GM12878 (cell line): ENCODE results near the gene OPRD1. TPM values are rescaled to one million over a fixed set of nuclear protein-coding genes. Genes with fewer than 3 reads are reported as not detected.
"Not testable (repeated sequence)": the region's sequence is repeated elsewhere in the genome, so short reads cannot be mapped to it uniquely, and the experiment has no call there.

ENCODE experiments used
- ATAC-seq: fragments of 200-7000 bp; cut with Tn5 transposase; 3 replicates; pipeline ENCODE4 v1.9.1; 2020; ENCODE audit warnings: mild to moderate bottlenecking, moderate library complexity
- BruUV-seq: library from RNA; stranded (reverse); fragments of 400-500 nt; replicated peaks from 2 replicates; lab custom pipeline; 2021; lab: Mats Ljungman, UMichigan
- CTCF ChIA-PET: fragments of 300-600 bp; sonication (Branson Sonifier 250); formaldehyde crosslinking; extraction: SDS; loops from one replicate; lab custom pipeline; 2021; ENCODE audit warnings: inconsistent platforms; lab: Yijun Ruan, JAX
- POLR2A ChIA-PET: fragments of 350-600 bp; formaldehyde crosslinking; extraction: SDS; loops from one replicate; lab custom pipeline; 2021; ENCODE audit warnings: inconsistent platforms; lab: Charles Lee
- RAD21 ChIA-PET: fragments of 300-600 bp; sonication (Branson Sonifier 250); formaldehyde crosslinking; loops from one replicate; lab custom pipeline; 2023; ENCODE audit warnings: antibody characterized with exemption; ENCODE audit not compliant: unreplicated experiment; lab: Charles Lee
- SMC1A ChIA-PET: fragments of 300-600 bp; sonication (Branson Sonifier 250); formaldehyde crosslinking; loops from one replicate; lab custom pipeline; 2023; ENCODE audit not compliant: unreplicated experiment, uncharacterized antibody; lab: Charles Lee
- DNase-seq: peaks from one replicate; pipeline ENCODE4 v3.0.0-alpha.2; 2011; ENCODE audit warnings: low read depth, low spot score
- FAIRE-seq: peaks from 3 replicates; lab custom pipeline; 2011; peaks lifted over from hg19 to GRCh38; lab: Jason Lieb, UNC
- H2AFZ ChIP-seq: 2 replicates; pipeline ENCODE4 v1.6.0; 2011; ENCODE audit warnings: low read depth, low read length, control low read depth; ENCODE audit not compliant: control insufficient read depth
- H3K27ac ChIP-seq: 2 replicates; pipeline ENCODE4 v1.5.1; 2011; ENCODE audit warnings: control low read depth; ENCODE audit not compliant: control insufficient read depth, insufficient read depth
- H3K27me3 ChIP-seq, 2 experiments: replicated peaks in 1 of 2; 2 replicates each; pipeline versions ENCODE4 v1.6.0 to v1.6.1; 2011; ENCODE audit warnings: low read length in 1 of 2; ENCODE audit not compliant: control insufficient read depth in 2 of 2, insufficient read depth in 2 of 2
- H3K36me3 ChIP-seq, 2 experiments: 2 replicates each; pipeline ENCODE4 v1.5.1; 2011; ENCODE audit warnings: low read length in 1 of 2; ENCODE audit not compliant: control insufficient read depth in 2 of 2, insufficient read depth in 2 of 2
- H3K4me1 ChIP-seq: 2 replicates; pipeline ENCODE4 v1.6.1; 2011; ENCODE audit warnings: mild to moderate bottlenecking, low read length, moderate library complexity, mixed read lengths; ENCODE audit not compliant: control insufficient read depth, insufficient read depth
- H3K4me2 ChIP-seq: 2 replicates; pipeline ENCODE4 v1.6.0; 2011; ENCODE audit warnings: control low read depth; ENCODE audit not compliant: control insufficient read depth, insufficient read depth
- H3K4me3 ChIP-seq: fragments of 200-600 bp; sonication (generic); 2 replicates; pipeline ENCODE4 v1.5.1; 2016
- H3K79me2 ChIP-seq: 2 replicates; pipeline ENCODE4 v1.6.0; 2011; ENCODE audit warnings: low read length; ENCODE audit not compliant: control insufficient read depth, insufficient read depth
- H3K9ac ChIP-seq: 2 replicates; pipeline ENCODE4 v1.8.0; 2011; ENCODE audit warnings: low read length, control low read depth, mixed read lengths; ENCODE audit not compliant: control insufficient read depth, insufficient read depth
- H3K9me3 ChIP-seq: replicated peaks from 3 replicates; pipeline ENCODE4 v1.5.1; 2011; ENCODE audit warnings: mild to moderate bottlenecking, low read length; ENCODE audit not compliant: control insufficient read depth, insufficient read depth
- H4K20me1 ChIP-seq: 2 replicates; pipeline ENCODE4 v1.6.0; 2011; ENCODE audit not compliant: control insufficient read depth, insufficient read depth
- EED ChIP-seq: sonication (generic); IDR thresholded peaks from 2 replicates; pipeline ENCODE4 v1.6.1; 2016; ENCODE audit warnings: antibody characterized with exemption, low read depth
- HCFC1 ChIP-seq: fragments of 150-350 bp; IDR thresholded peaks from 2 replicates; pipeline ENCODE4 v1.6.1; 2014; ENCODE audit warnings: low read length
- HDGF ChIP-seq: fragments of 450-650 bp; IDR thresholded peaks from 2 replicates; pipeline ENCODE4 v1.6.1; 2016; ENCODE audit warnings: antibody characterized with exemption
- IKZF1 ChIP-seq: fragments of 450-650 bp; conservative IDR thresholded peaks from 2 replicates; pipeline ENCODE4 v1.6.1; 2017; ENCODE audit warnings: antibody characterized with exemption, mild to moderate bottlenecking
- IRF4 ChIP-seq: IDR thresholded peaks from 2 replicates; pipeline ENCODE4 v1.6.1; 2011; ENCODE audit warnings: low read depth, low read length
- MXI1 ChIP-seq: fragments of 150-350 bp; IDR thresholded peaks from 2 replicates; pipeline ENCODE4 v1.6.1; 2011; ENCODE audit warnings: low read depth, mild to moderate bottlenecking, inconsistent platforms, low read length, improper control_type of control experiment
- NBN ChIP-seq: fragments of 450-650 bp; IDR thresholded peaks from 2 replicates; pipeline ENCODE4 v1.6.1; 2016
- NFXL1 ChIP-seq: fragments of 450-650 bp; IDR thresholded peaks from 2 replicates; pipeline ENCODE4 v1.6.1; 2017; ENCODE audit warnings: antibody characterized with exemption, mild to moderate bottlenecking, borderline replicate concordance
- SMC3 ChIP-seq: IDR thresholded peaks from 2 replicates; pipeline ENCODE4 v1.6.1; 2011; ENCODE audit warnings: low read length, improper control_type of control experiment, borderline replicate concordance
- WGBS: methylation state at CpG from one replicate; pipeline ENCODE4 v1.1.6; 2016; ENCODE audit warnings: low lambda C conversion rate; ENCODE audit not compliant: insufficient replicate concordance, insufficient coverage; ENCODE audit errors: missing lambda C conversion rate; 5-methylcytosine and 5-hydroxymethylcytosine counted together
- in situ Hi-C: fragments of 300-500 bp; cut with MboI; formaldehyde crosslinking; loops from 9 replicates; pipeline ENCODE4 v1.14.3; 2018; ENCODE audit warnings: mixed read lengths
- intact Hi-C: fragments of 100-400 bp; cut with micrococcal nuclease; formaldehyde crosslinking; loops from one replicate; pipeline ENCODE4 v1.14.2; 2022; ENCODE audit not compliant: unreplicated experiment
- polyA plus RNA-seq, 11 experiments: library from polyadenylated mRNA; depleted of rRNA in 4 of 11; unstranded in 6 of 11; stranded (reverse) in 5 of 11; fragments of >200 nt; fragmentation: Nextera tagmentation in 4 of 11; fragmentation: Illumina TruSeq in 1 of 11; extraction: Ambion mirVana in 4 of 11; extraction: Trizol in 1 of 11; gene quantifications; 1 replicate in 1 of 11; 2 replicates in 10 of 11; pipeline versions ENCODE4 v1.2.1 to v1.2.3, GENCODE V29; 2011 to 2016; ENCODE audit warnings: inconsistent platforms in 2 of 11, missing spikeins in 2 of 11, low read depth in 1 of 11
- total RNA-seq, 4 experiments: library from RNA; depleted of rRNA in 3 of 4; stranded (reverse); fragments of >200 nt in 3 of 4; fragmentation: Illumina TruSeq in 1 of 4; extraction: Trizol in 1 of 4; gene quantifications; 2 replicates each; pipeline versions ENCODE4 v1.2.1 to v1.2.3, GENCODE V29; 2013 to 2021
- TF ChIP-seq, protein P1 (sequence below): fragments of 450-650 bp; formaldehyde crosslinking; IDR thresholded peaks from 2 replicates; pipeline ENCODE4 v1.4.0; 2020; ENCODE audit warnings: mild to moderate bottlenecking, moderate library complexity
- TF ChIP-seq, protein P2 (sequence below): IDR thresholded peaks from 2 replicates; pipeline ENCODE4 v1.6.1; 2011; ENCODE audit warnings: low read depth, mild to moderate bottlenecking, low read length, moderate library complexity, borderline replicate concordance; ENCODE audit errors: extremely low read depth

OPRD1 gene
- total and polyA plus RNA-seq, 10 of the 15 experiments (the other 5 are each of a cell fraction or from before 2014, with no cell fraction given) = 0.02 TPM; not detected in 8

DNA sequence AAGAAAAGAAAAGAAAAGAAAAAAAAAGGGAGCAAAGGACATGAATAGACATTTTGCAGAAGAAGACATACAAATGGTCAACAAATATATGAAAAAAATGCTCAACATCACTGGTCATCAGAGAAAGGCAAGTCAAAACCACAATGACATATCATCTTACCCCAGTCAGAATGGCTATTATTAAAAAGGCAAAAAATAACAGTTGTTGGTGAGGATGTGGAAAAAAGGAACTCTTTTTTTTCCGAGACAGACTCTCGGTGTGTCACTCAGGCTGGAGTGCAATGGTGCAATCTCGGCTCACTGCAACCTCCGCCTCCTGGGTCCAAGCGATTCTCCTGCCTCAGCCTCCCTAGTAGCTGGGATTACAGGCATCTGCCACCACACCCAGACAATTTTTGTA lies 63.2 kb downstream of the OPRD1 start:
- 50% methylated on average over 5 of the region's 5 CpGs for WGBS
- BruUV-seq, ATAC-seq, DNase-seq, H3K4me3 ChIP-seq, H3K27me3 ChIP-seq, H2AFZ ChIP-seq, H4K20me1 ChIP-seq, intact Hi-C loops, H3K9ac ChIP-seq, H3K36me3 ChIP-seq, FAIRE-seq, H3K9me3 ChIP-seq, H3K27ac ChIP-seq, H3K4me2 ChIP-seq, H3K4me1 ChIP-seq, H3K79me2 ChIP-seq: not testable (repeated sequence)
- ChIA-PET CTCF (interaction anchor here (0.6 to 13.7 kb wide), 13 partner anchors 8 to 1907 kb away, joined by 3 to 547 read pairs (median 20); partner anchors contain the start of gene SRSF4), SMC1A (interaction anchor here (0.8 to 12.0 kb wide), 8 partner anchors 70 to 325 kb away, joined by 3 to 315 read pairs (median 12); partner anchors contain the start of genes TAF12 and YTHDF2), RAD21 (interaction anchor here (1.3 to 8.8 kb wide), 6 partner anchors 9 to 465 kb away, joined by 4 to 118 read pairs (median 9); partner anchors contain the start of gene TAF12), POLR2A (interaction anchor here (0.7 kb wide), 2 partner anchors 23 to 294 kb away, joined by 3 to 6 read pairs; no protein-coding TSS in a partner anchor)
- in situ Hi-C loops = loop anchor here (5.0 to 10.0 kb wide), 4 partner anchors 88 to 510 kb away; partner anchors contain the start of genes PHACTR4 and TAF12

DNA sequence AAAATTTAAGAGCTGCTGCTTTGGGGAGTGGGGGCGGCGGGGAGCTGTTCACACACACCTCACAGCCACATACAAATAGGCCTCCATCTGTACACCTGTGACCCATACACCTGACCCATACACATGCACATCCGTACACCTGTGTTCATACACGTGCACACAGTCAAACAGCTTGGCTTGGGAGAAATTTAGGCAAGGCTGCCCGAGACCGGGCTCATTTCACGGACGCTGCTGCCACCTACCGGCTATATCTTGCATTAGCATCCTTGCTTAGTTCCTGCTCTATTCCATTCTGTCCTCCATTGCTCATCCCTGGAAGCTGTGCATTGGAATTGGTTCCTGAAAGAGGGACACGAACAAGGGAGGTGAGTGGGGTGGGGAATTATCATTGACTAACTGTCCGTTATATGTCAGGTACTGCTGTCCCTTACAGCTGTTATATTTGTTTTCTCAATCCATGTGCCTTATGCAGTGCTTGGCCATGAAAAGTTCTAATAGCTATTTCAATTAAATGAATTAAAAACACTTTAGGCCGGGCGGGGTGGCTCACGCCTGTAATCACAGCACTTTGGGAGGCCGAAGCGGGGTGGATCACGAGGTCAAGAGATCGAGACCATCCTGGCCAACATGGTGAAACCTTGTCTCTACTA lies 65.3 kb downstream of the OPRD1 start:
- Histone ChIP-seq H3K9ac (no peak overlapping the region), H3K4me3 (no peak overlapping the region), H3K4me2 (no peak overlapping the region), H3K36me3 (no peaks in the 10 kb centered on the region), H3K27ac (no peak overlapping the region), H3K4me1 (no peaks in the 10 kb centered on the region), H3K9me3 (no peaks in the 10 kb centered on the region), H3K27me3 (no peaks in the 10 kb centered on the region), H2AFZ (no peak overlapping the region), H4K20me1 (no peaks in the 10 kb centered on the region), H3K79me2 (no peaks in the 10 kb centered on the region)
- intact Hi-C loops (loop anchor here (1.0 to 2.0 kb wide), 3 partner anchors 92 to 358 kb away; partner anchors contain the start of gene RNU11), in situ Hi-C loops (loop anchor here (5.0 to 10.0 kb wide), 4 partner anchors 90 to 512 kb away; partner anchors contain the start of genes PHACTR4 and TAF12)
- SMC1A ChIA-PET = interaction anchor here (0.5 to 12.0 kb wide), 31 partner anchors 10 to 1000 kb away, joined by 3 to 315 read pairs (median 4); partner anchors contain the start of genes SRSF4, TAF12 and TRNAU1AP
- CTCF ChIA-PET = interaction anchor here (0.5 to 13.7 kb wide), 79 partner anchors 9 to 939 kb away, joined by 3 to 547 read pairs (median 4); partner anchors contain the start of genes EPB41, RNU11, SRSF4 and TAF12
- 7% methylated on average over 18 of the region's 18 CpGs for WGBS
- DNase-seq = peak; percentile 28
- BruUV-seq = no TSS peak
- RAD21 ChIA-PET = interaction anchor here (0.6 to 8.8 kb wide), 35 partner anchors 9 to 668 kb away, joined by 3 to 118 read pairs (median 5); partner anchors contain the start of genes SRSF4 and TAF12
- peak; percentile 84 for ATAC-seq
- peak; percentile 97 for FAIRE-seq
- POLR2A ChIA-PET = interaction anchor here (0.6 to 2.2 kb wide), 5 partner anchors 92 to 305 kb away, joined by 4 to 7 read pairs (median 6); partner anchors contain the start of genes RNU11, SRSF4 and TAF12
- TF ChIP-seq HCFC1 (no peak), MXI1 (0 out of 2 replicates have a peak, but pooled peaks have one; percentile 67), EED (peak; percentile 70), NFXL1 (no peak), NBN (0 out of 2 replicates have a peak, but pooled peaks have one; percentile 24), HDGF (no peak), SMC3 (peak; percentile 94), IKZF1 (peak; percentile 77), IRF4 (no peak)
- TF ChIP-seq, protein P1, sequence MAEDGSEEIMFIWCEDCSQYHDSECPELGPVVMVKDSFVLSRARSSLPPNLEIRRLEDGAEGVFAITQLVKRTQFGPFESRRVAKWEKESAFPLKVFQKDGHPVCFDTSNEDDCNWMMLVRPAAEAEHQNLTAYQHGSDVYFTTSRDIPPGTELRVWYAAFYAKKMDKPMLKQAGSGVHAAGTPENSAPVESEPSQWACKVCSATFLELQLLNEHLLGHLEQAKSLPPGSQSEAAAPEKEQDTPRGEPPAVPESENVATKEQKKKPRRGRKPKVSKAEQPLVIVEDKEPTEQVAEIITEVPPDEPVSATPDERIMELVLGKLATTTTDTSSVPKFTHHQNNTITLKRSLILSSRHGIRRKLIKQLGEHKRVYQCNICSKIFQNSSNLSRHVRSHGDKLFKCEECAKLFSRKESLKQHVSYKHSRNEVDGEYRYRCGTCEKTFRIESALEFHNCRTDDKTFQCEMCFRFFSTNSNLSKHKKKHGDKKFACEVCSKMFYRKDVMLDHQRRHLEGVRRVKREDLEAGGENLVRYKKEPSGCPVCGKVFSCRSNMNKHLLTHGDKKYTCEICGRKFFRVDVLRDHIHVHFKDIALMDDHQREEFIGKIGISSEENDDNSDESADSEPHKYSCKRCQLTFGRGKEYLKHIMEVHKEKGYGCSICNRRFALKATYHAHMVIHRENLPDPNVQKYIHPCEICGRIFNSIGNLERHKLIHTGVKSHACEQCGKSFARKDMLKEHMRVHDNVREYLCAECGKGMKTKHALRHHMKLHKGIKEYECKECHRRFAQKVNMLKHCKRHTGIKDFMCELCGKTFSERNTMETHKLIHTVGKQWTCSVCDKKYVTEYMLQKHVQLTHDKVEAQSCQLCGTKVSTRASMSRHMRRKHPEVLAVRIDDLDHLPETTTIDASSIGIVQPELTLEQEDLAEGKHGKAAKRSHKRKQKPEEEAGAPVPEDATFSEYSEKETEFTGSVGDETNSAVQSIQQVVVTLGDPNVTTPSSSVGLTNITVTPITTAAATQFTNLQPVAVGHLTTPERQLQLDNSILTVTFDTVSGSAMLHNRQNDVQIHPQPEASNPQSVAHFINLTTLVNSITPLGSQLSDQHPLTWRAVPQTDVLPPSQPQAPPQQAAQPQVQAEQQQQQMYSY (CRISPR knock-in tag) = no peak
- TF ChIP-seq, protein P2, sequence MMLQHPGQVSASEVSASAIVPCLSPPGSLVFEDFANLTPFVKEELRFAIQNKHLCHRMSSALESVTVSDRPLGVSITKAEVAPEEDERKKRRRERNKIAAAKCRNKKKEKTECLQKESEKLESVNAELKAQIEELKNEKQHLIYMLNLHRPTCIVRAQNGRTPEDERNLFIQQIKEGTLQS = no peak
